Tibial artery (tissue), 4 donors: Measurements from ENCODE around the gene MRPL20.
A peak's percentile ranks its signal among the peaks of the same experiment; 100 is the strongest.

Source experiments
- DNase-seq, 2 donors: peaks; one replicate each; pipeline ENCODE4 v3.0.0-alpha.2; 2019
- H3K27ac ChIP-seq, 2 donors: fragments of 200-600 bp; sonication (generic) in 1 of 2; 1 replicate in 1 of 2; 2 replicates in 1 of 2; pipeline ENCODE4 v1.5.1; 2018 to 2019; ENCODE audit warnings: mild to moderate bottlenecking in 1 of 2
- H3K27me3 ChIP-seq, 2 donors: fragments of 200-600 bp; sonication (generic) in 1 of 2; one replicate each; pipeline versions ENCODE4 v1.5.1 to v1.6.0; 2016 to 2019
- H3K36me3 ChIP-seq, 3 donors: fragments of 200-600 bp; sonication (generic) in 2 of 3; one replicate each; pipeline ENCODE4 v1.5.1; 2016 to 2019; ENCODE audit warnings: mild to moderate bottlenecking in 2 of 3
- H3K4me1 ChIP-seq, 4 donors: fragments of 200-600 bp; sonication (generic) in 2 of 4; 1 replicate in 3 of 4; 2 replicates in 1 of 4; pipeline ENCODE4 v1.5.1; 2016 to 2019
- H3K4me3 ChIP-seq, 2 donors: fragments of 200-600 bp; sonication (generic) in 1 of 2; 1 replicate in 1 of 2; 2 replicates in 1 of 2; pipeline ENCODE4 v1.5.1; 2018 to 2019; ENCODE audit warnings: mild to moderate bottlenecking in 2 of 2
- H3K9me3 ChIP-seq, 3 donors: fragments of 200-600 bp; sonication (generic) in 1 of 3; one replicate each; pipeline ENCODE4 v1.5.1; 2016 to 2019
- intact Hi-C: fragments of 100-400 bp; cut with DNase I; formaldehyde crosslinking; loops from one replicate; pipeline ENCODE4 v1.15.0; 2023; ENCODE audit warnings: low total_unique reads
- TF ChIP-seq, protein P1 (sequence below), 2 experiments: fragments of 200-600 bp in 1 of 2; fragments of 450-650 bp in 1 of 2; IDR thresholded peaks; one replicate each; pipeline ENCODE4 v1.5.1; 2017 to 2019; ENCODE audit warnings: antibody characterized with exemption in 2 of 2, mild to moderate bottlenecking in 1 of 2, moderate library complexity in 1 of 2

MRPL20 gene

DNA sequence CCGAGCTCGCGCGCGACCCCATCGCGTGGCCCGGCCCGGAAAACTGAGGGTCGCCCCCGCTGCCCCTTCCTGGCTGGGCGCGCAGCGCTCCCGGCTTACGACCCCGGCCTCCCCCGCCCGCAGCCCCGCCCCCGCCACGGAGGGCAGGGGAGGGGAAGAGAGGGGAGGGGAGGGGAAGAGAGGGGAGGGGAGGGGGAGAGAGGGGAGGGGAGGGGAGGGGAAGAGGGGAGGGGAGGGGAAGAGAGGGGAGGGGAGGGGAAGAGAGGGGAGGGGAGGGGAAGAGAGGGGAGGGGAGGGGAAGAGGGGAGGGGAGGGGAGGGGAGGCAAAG, 20.7 kb upstream of the MRPL20 start:
- Histone ChIP-seq H3K27me3 (peaks cover 0 to 24% of the 10 kb centered on the region in 2 donors), H3K9me3 (no peaks in the 10 kb centered on the region), H3K27ac (peak overlapping the region in 1 of 2 donors; percentile 33), H3K4me3 (peak overlapping the region; percentile 27 to 46), H3K36me3 (no peaks in the 10 kb centered on the region), H3K4me1 (peaks cover 4 to 39% (median 31%) of the 10 kb centered on the region in 4 donors)
- TF ChIP-seq, protein P1, sequence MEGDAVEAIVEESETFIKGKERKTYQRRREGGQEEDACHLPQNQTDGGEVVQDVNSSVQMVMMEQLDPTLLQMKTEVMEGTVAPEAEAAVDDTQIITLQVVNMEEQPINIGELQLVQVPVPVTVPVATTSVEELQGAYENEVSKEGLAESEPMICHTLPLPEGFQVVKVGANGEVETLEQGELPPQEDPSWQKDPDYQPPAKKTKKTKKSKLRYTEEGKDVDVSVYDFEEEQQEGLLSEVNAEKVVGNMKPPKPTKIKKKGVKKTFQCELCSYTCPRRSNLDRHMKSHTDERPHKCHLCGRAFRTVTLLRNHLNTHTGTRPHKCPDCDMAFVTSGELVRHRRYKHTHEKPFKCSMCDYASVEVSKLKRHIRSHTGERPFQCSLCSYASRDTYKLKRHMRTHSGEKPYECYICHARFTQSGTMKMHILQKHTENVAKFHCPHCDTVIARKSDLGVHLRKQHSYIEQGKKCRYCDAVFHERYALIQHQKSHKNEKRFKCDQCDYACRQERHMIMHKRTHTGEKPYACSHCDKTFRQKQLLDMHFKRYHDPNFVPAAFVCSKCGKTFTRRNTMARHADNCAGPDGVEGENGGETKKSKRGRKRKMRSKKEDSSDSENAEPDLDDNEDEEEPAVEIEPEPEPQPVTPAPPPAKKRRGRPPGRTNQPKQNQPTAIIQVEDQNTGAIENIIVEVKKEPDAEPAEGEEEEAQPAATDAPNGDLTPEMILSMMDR (IDR thresholded peaks at IDR 0.05): no peak
- intact Hi-C loops: no loop called here
- DNase-seq: no peak

GRCh38 chr1:1427106-1427819, 20.2 kb upstream of the MRPL20 start:
- intact Hi-C loops: no loop called here
- Histone ChIP-seq H3K36me3 (no peaks in the 10 kb centered on the region), H3K4me3 (peak overlapping the region; percentile 27 to 46), H3K27me3 (peaks cover 0 to 27% of the 10 kb centered on the region in 2 donors), H3K4me1 (peaks cover 4 to 34% (median 28%) of the 10 kb centered on the region in 4 donors), H3K9me3 (no peaks in the 10 kb centered on the region), H3K27ac (peak overlapping the region in 1 of 2 donors; percentile 33)
- TF ChIP-seq, protein P1 (IDR thresholded peaks at IDR 0.05): no peak
- DNase-seq: peak in 1 of 2 donors; percentile 68

DNA sequence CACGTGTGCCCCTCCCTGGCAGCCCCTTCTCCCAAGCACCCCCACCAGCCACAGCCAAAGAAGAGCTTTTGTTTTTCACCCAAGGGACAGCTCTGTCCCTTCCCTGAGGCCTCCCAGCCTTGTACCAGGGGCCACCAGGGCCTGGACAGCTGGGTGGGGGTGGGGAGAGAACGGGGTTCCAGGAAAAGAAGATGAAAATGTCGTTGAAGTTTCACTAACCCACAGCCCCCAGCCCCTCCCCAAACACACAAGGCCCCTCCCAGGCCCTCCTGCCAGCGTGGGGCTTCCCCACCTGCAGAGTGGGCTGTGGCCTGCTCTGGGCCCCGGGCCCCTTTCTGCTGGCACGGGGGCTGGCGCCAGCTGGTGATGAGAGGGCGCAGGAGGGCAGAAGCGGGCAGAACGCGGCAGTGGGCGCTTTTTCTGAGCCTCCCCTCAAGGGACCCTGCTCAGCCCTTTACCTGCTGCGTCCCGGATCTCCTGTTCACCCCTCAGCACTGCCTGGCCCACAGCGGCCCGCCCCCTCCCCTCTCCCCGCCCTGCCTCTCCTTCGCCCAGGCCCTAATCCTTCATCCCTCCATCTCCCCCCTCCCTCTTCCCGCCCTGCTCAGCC, 19.5 kb upstream of the MRPL20 start:
- intact Hi-C loops: no loop called here
- H3K4me3 ChIP-seq: no peak overlapping the region
- DNase-seq: no peak
- H3K4me1 ChIP-seq: peaks cover under 1 to 27% (median 22%) of the 10 kb centered on the region in 4 donors
- H3K9me3 ChIP-seq: no peaks in the 10 kb centered on the region
- H3K27ac ChIP-seq: no peak overlapping the region
- no peaks in the 10 kb centered on the region for H3K36me3 ChIP-seq
- TF ChIP-seq, protein P1 (IDR thresholded peaks at IDR 0.05): no peak
- peaks cover 0 to 34% of the 10 kb centered on the region in 2 donors for H3K27me3 ChIP-seq

GRCh38 chr1:1425753-1426495, 18.8 kb upstream of the MRPL20 start:
- TF ChIP-seq, protein P1 (IDR thresholded peaks at IDR 0.05): no peak
- Histone ChIP-seq H3K27me3 (peaks cover 0 to 41% of the 10 kb centered on the region in 2 donors), H3K4me1 (peaks cover 0 to 20% (median 15%) of the 10 kb centered on the region in 4 donors), H3K27ac (no peak overlapping the region), H3K36me3 (no peaks in the 10 kb centered on the region), H3K4me3 (no peak overlapping the region), H3K9me3 (no peaks in the 10 kb centered on the region)
- intact Hi-C loops: no loop called here
- DNase-seq: no peak

DNA sequence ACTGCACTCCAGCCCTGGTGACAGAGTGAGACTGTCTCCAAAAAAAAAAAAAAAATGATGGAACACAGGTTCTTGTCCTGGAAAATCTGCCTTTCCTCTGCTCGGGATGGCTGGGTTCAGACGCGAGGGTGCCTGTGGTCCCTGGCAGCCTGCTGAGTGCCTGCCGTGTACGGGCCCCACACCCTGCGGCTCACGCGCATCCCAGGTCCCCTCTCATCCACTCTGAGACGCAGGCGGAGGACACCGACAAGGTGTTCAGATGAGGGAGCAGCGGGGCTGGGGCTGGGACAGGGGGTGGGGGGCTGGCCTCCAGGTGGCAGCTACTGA, 18.3 kb upstream of the MRPL20 start:
- H3K27me3 ChIP-seq: peaks cover 0 to 46% of the 10 kb centered on the region in 2 donors
- DNase-seq: no peak
- H3K4me3 ChIP-seq: no peak overlapping the region
- H3K36me3 ChIP-seq: no peaks in the 10 kb centered on the region
- H3K9me3 ChIP-seq: no peaks in the 10 kb centered on the region
- TF ChIP-seq, protein P1 (IDR thresholded peaks at IDR 0.05): no peak
- peaks cover 0 to 18% (median 14%) of the 10 kb centered on the region in 4 donors for H3K4me1 ChIP-seq
- H3K27ac ChIP-seq: no peak overlapping the region
- intact Hi-C loops: no loop called here
